H54 (cell line): ENCODE data around the gene ARSG.
A peak's percentile ranks its signal among the peaks of the same experiment; 100 is the strongest.
"Not testable (repeated sequence)": the region's sequence is repeated elsewhere in the genome, so short reads cannot be mapped to it uniquely, and the experiment has no call there.

Source experiments
- DNase-seq: peaks from one replicate; pipeline ENCODE4 v3.0.0; 2011; ENCODE audit warnings: low spot score, mixed read lengths; ENCODE audit not compliant: insufficient read length
- FAIRE-seq: peaks from 3 replicates; lab custom pipeline; 2011; peaks lifted over from hg19 to GRCh38; lab: Jason Lieb, UNC
- POLR2A ChIP-seq: IDR thresholded peaks from 2 replicates; pipeline ENCODE4 v1.6.1; 2011; ENCODE audit warnings: low read depth, mild to moderate bottlenecking, low read length

The ARSG gene

GRCh38 chr17:68260051-68260762, 31.1 kb upstream of the ARSG start:
- TF ChIP-seq POLR2A: no peak
- FAIRE-seq (no peak), DNase-seq (no peak)

- not testable (repeated sequence) for DNase-seq, FAIRE-seq
Observed at GRCh38 chr17:68262467-68262866, 28.8 kb upstream of the ARSG start.

- DNase-seq: not testable (repeated sequence)
- peak; percentile 98 for FAIRE-seq
Observed at GRCh38 chr17:68263101-68263681, 28.1 kb upstream of the ARSG start.

GRCh38 chr17:68265833-68266232, 25.5 kb upstream of the ARSG start:
- DNase-seq, FAIRE-seq: not testable (repeated sequence)

- no peak for TF ChIP-seq POLR2A
- DNase-seq: no peak
- FAIRE-seq: no peak
Observed at GRCh38 chr17:68273722-68274121, 17.6 kb upstream of the ARSG start.

GRCh38 chr17:68276339-68276738, 15.0 kb upstream of the ARSG start:
- not testable (repeated sequence) for FAIRE-seq, DNase-seq

- DNase-seq: no peak
Observed at GRCh38 chr17:68277807-68278206, 13.5 kb upstream of the ARSG start.

GRCh38 chr17:68281965-68282364, 9.3 kb upstream of the ARSG start:
- FAIRE-seq, DNase-seq: not testable (repeated sequence)

More at GRCh38 chr17:68277807-68278206, 13.5 kb upstream of the ARSG start:
- FAIRE-seq: no peak
- no peak for TF ChIP-seq POLR2A

GRCh38 chr17:68288375-68288774, 2.9 kb upstream of the ARSG start:
- peak; percentile 50 for DNase-seq
- TF ChIP-seq POLR2A: no peak
- FAIRE-seq: no peak

GRCh38 chr17:68288804-68289203, 2.5 kb upstream of the ARSG start:
- no peak for DNase-seq
- TF ChIP-seq POLR2A: no peak
- no peak for FAIRE-seq

GRCh38 chr17:68289473-68289872, 1.8 kb upstream of the ARSG start:
- FAIRE-seq: no peak
- no peak for DNase-seq
- TF ChIP-seq POLR2A: no peak

GRCh38 chr17:68289936-68290267, 1.4 kb upstream of the ARSG start:
- FAIRE-seq: no peak
- TF ChIP-seq POLR2A: no peak
- no peak for DNase-seq

- no peak for TF ChIP-seq POLR2A
- FAIRE-seq: no peak
- DNase-seq: no peak
Observed at GRCh38 chr17:68290268-68290954, 884 bp upstream of the ARSG start.

GRCh38 chr17:68291836-68292688, 767 bp downstream of the ARSG start:
- DNase-seq (peak; percentile 95), FAIRE-seq (no peak)
- 0 out of 2 replicates have a peak, but pooled peaks have one; percentile 7 for TF ChIP-seq POLR2A
